DND-41 (cell line): ENCODE results near the gene DIDO1.

Experiments
- ATAC-seq: fragments of 200-7000 bp; cut with Tn5 transposase; 3 replicates; pipeline ENCODE4 v1.9.1; 2021; ENCODE audit warnings: low read depth; ENCODE audit not compliant: insufficient read depth
- DNase-seq: peaks from one replicate; pipeline ENCODE4 v3.0.0-alpha.2; 2020
- H2AFZ ChIP-seq: 2 replicates; pipeline ENCODE4 v1.6.0; 2012; ENCODE audit warnings: low read depth, low read length
- H3K27ac ChIP-seq: 2 replicates; pipeline ENCODE4 v1.5.1; 2012; ENCODE audit warnings: low read length, inconsistent platforms
- H3K27me3 ChIP-seq: fragments of 200-600 bp; sonication (generic); 2 replicates; pipeline ENCODE4 v1.6.0; 2012; ENCODE audit warnings: low read length, mild to moderate bottlenecking, inconsistent platforms; ENCODE audit not compliant: insufficient read depth, poor library complexity
- H3K36me3 ChIP-seq: 2 replicates; pipeline ENCODE4 v1.5.1; 2012; ENCODE audit warnings: low read length, inconsistent platforms; ENCODE audit not compliant: insufficient read depth
- H3K4me1 ChIP-seq: 2 replicates; pipeline ENCODE4 v1.5.1; 2012; ENCODE audit warnings: mild to moderate bottlenecking, low read length; ENCODE audit not compliant: insufficient read depth
- H3K4me2 ChIP-seq: 2 replicates; pipeline ENCODE4 v1.6.0; 2012; ENCODE audit warnings: mild to moderate bottlenecking, moderate library complexity, low read length, inconsistent platforms; ENCODE audit not compliant: insufficient read depth
- H3K4me3 ChIP-seq, 2 experiments: fragments of 200-600 bp in 1 of 2; shearing (Covaris generic) in 1 of 2; 2 replicates each; pipeline ENCODE4 v1.5.1; 2012 to 2016; ENCODE audit warnings: inconsistent platforms in 2 of 2, low read length in 2 of 2, mild to moderate bottlenecking in 2 of 2, low read depth in 1 of 2, moderate library complexity in 1 of 2
- H3K79me2 ChIP-seq: 2 replicates; pipeline ENCODE4 v1.6.0; 2012; ENCODE audit warnings: low read length, inconsistent platforms; ENCODE audit not compliant: insufficient read depth
- H3K9ac ChIP-seq: 2 replicates; pipeline ENCODE4 v1.6.0; 2012; ENCODE audit warnings: low read depth, mild to moderate bottlenecking, inconsistent platforms, low read length, moderate library complexity
- H3K9me3 ChIP-seq: 2 replicates; pipeline ENCODE4 v1.5.1; 2012; ENCODE audit warnings: low read length, moderate library complexity, mild to moderate bottlenecking, inconsistent platforms; ENCODE audit not compliant: insufficient read depth, severe bottlenecking
- H4K20me1 ChIP-seq: 2 replicates; pipeline ENCODE4 v1.6.0; 2012; ENCODE audit warnings: low read length; ENCODE audit not compliant: insufficient read depth
- EZH2 ChIP-seq: IDR thresholded peaks from 3 replicates; pipeline ENCODE4 v1.6.1; 2012; ENCODE audit warnings: borderline replicate concordance, low read depth, mild to moderate bottlenecking, moderate library complexity, low read length, inconsistent platforms; ENCODE audit not compliant: severe bottlenecking
- TF ChIP-seq, protein P1 (sequence below): IDR thresholded peaks from 2 replicates; pipeline ENCODE4 v1.5.1; 2012; ENCODE audit warnings: borderline replicate concordance, low read length, moderate library complexity, mild to moderate bottlenecking; ENCODE audit not compliant: poor library complexity, severe bottlenecking; ENCODE audit errors: extremely low read depth

The DIDO1 gene

DNA sequence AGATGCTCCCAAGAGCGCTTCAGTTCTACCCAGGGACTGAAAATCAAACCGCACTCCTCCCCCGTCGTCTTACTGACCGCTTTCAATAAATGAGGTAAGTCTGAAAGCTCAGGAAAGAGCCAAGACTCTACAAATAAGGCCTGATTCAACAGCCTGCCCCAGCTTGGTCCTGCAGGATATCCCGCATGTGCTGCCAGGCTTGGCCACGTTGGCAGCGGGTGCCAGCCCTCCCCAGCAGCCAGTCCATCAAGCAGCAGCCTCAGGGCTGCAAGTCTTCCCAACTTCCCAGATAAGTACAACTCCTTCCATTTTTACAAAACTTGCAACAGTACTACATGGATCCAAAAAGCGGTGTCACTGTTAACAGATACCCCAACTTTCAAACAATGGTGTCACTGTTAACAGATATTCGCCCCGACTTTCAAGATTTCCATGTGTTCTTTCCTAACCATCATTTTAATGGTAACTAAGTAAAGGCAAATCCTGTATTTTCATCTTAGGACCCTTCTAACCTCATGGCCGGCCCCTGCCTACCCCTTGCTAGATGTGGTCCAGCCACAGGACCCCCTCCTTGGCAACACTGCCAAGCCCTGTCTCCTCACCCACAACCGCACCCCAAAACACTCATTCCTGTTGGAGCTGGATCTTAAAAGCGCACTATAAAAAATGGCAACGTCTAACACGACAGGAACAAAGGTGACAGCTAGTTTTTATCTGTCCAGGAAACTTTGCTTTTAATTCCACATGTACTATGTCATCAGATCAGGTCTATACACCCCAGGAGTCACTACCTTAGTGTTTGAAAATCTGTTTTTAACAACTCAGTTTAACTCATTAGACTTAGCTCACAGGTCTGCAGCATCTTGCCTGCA, 28.0 kb downstream of the DIDO1 start:
- Histone ChIP-seq H3K4me3 (no peak overlapping the region), H3K4me2 (no peak overlapping the region), H3K27me3 (no peaks in the 10 kb centered on the region), H4K20me1 (peaks cover 37% of the 10 kb centered on the region), H3K79me2 (peaks cover 9% of the 10 kb centered on the region; the same call in 1 of the 2 replicates), H2AFZ (no peak overlapping the region), H3K9me3 (no peaks in the 10 kb centered on the region), H3K36me3 (peaks cover 94% of the 10 kb centered on the region), H3K4me1 (no peaks in the 10 kb centered on the region), H3K9ac (no peak overlapping the region), H3K27ac (no peak overlapping the region)
- ATAC-seq (no peak), DNase-seq (no peak)
- no peak for TF ChIP-seq EZH2
- TF ChIP-seq, protein P1, sequence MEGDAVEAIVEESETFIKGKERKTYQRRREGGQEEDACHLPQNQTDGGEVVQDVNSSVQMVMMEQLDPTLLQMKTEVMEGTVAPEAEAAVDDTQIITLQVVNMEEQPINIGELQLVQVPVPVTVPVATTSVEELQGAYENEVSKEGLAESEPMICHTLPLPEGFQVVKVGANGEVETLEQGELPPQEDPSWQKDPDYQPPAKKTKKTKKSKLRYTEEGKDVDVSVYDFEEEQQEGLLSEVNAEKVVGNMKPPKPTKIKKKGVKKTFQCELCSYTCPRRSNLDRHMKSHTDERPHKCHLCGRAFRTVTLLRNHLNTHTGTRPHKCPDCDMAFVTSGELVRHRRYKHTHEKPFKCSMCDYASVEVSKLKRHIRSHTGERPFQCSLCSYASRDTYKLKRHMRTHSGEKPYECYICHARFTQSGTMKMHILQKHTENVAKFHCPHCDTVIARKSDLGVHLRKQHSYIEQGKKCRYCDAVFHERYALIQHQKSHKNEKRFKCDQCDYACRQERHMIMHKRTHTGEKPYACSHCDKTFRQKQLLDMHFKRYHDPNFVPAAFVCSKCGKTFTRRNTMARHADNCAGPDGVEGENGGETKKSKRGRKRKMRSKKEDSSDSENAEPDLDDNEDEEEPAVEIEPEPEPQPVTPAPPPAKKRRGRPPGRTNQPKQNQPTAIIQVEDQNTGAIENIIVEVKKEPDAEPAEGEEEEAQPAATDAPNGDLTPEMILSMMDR, result no peak

DNA sequence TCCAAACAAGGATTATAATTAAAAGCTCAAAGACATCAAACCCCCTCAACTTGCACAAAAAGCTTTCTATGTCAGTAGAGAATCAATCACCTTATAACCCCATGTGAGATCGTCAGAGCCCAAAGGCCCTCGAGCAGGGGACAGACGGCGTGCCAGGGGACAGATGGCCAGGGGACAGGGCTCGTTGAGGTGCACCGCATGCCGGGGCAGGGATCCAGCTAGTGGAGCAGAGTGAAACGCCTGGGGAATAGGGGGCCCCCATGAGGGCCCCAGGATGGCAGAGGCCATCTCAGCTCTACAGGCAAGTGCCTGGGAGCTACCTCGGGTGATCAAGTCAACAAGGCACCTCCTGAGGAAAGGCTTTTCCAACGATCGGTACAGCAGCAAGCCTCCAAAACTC, 28.6 kb downstream of the DIDO1 start:
- ATAC-seq (no peak), DNase-seq (no peak)
- Histone ChIP-seq H3K9ac (no peak overlapping the region), H3K27ac (no peak overlapping the region), H3K27me3 (no peaks in the 10 kb centered on the region), H3K79me2 (peaks cover 9% of the 10 kb centered on the region; the same call in 1 of the 2 replicates), H3K9me3 (no peaks in the 10 kb centered on the region), H3K4me3 (no peak overlapping the region), H4K20me1 (peaks cover 34% of the 10 kb centered on the region), H2AFZ (no peak overlapping the region), H3K4me1 (no peaks in the 10 kb centered on the region), H3K4me2 (no peak overlapping the region), H3K36me3 (peaks cover 94% of the 10 kb centered on the region)
- TF ChIP-seq, protein P1, result no peak

DNA sequence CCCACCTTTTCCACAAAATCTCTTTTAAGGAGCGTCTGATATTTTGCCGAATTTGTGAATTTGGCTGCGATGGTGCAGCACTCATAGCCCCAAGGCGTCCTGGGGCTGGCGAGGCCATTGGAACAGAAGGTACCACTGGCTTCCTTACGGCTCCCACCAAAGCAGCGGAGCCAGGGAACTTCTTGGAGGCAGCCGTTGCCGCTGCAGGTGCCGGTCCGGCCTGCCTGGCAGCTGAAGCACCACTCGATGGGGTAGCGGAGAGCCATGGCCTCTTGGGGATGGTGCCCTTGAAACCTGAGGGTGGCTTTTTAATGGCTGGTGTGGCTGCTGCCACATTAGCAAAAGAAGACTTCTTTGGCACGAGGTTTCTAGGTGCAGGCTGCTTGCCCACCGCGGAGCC, 29.8 kb downstream of the DIDO1 start:
- Histone ChIP-seq H3K4me2 (no peak overlapping the region), H3K27me3 (no peaks in the 10 kb centered on the region), H3K9ac (no peak overlapping the region), H3K4me1 (no peaks in the 10 kb centered on the region), H3K27ac (no peak overlapping the region), H3K4me3 (no peak overlapping the region), H2AFZ (no peak overlapping the region), H3K79me2 (peaks cover 9% of the 10 kb centered on the region; the same call in 1 of the 2 replicates), H3K9me3 (no peaks in the 10 kb centered on the region), H3K36me3 (peaks cover 94% of the 10 kb centered on the region), H4K20me1 (peaks cover 38% of the 10 kb centered on the region)
- no peak for DNase-seq
- TF ChIP-seq, protein P1, result no peak
- TF ChIP-seq EZH2, result no peak
- no peak for ATAC-seq
